Muscle of leg (tissue), 11 donors: Measurements from ENCODE around the gene CTSF. TPM values are rescaled to one million over a fixed set of nuclear protein-coding genes. Genes with fewer than 3 reads are reported as not detected.
"Not testable (repeated sequence)": the region's sequence is repeated elsewhere in the genome, so short reads cannot be mapped to it uniquely, and the experiment has no call there.

Experiments used
- DNase-seq: peaks from one replicate; pipeline ENCODE4 v3.0.0; 2013
- H3K27ac ChIP-seq: one replicate; pipeline ENCODE4 v1.5.1; 2013; ENCODE audit warnings: mild to moderate bottlenecking, low read length, control low read depth
- H3K27me3 ChIP-seq: one replicate; pipeline ENCODE4 v1.6.1; 2013; ENCODE audit warnings: low read length; ENCODE audit not compliant: control insufficient read depth, insufficient read depth
- H3K36me3 ChIP-seq: one replicate; pipeline ENCODE4 v1.6.1; 2013; ENCODE audit warnings: low read length; ENCODE audit not compliant: control insufficient read depth, insufficient read depth
- H3K4me1 ChIP-seq: one replicate; pipeline ENCODE4 v1.6.1; 2013; ENCODE audit warnings: low read length; ENCODE audit not compliant: control insufficient read depth, insufficient read depth
- H3K4me3 ChIP-seq: one replicate; pipeline ENCODE4 v1.5.1; 2013; ENCODE audit warnings: low read length, control low read depth
- H3K9me3 ChIP-seq: replicated peaks from 2 replicates; pipeline ENCODE4 v1.6.1; 2013; ENCODE audit warnings: low read depth, low read length; ENCODE audit not compliant: control insufficient read depth
- WGBS: methylation state at CpG from one replicate; pipeline ENCODE4 v1.1.5; 2013; ENCODE audit warnings: missing lambda C conversion rate; ENCODE audit not compliant: insufficient coverage; 5-methylcytosine and 5-hydroxymethylcytosine counted together
- polyA plus RNA-seq, 8 donors: library from polyadenylated mRNA; unstranded; fragments of 120-200 nt; gene quantifications; one replicate each; pipeline versions ENCODE4 v1.2.1 to v1.2.3, GENCODE V29; 2013; ENCODE audit warnings: inconsistent platforms in 1 of 8, low replicate concordance in 1 of 8; ENCODE audit not compliant: insufficient read length in 8 of 8, insufficient read depth in 1 of 8
- total RNA-seq: library from RNA; stranded (reverse); fragments of 120-200 nt; gene quantifications from one replicate; pipeline ENCODE4 v1.2.4, GENCODE V29; 2013

The CTSF gene
- total and polyA plus RNA-seq, 9 donors, result 22.4 to 36.7 (median 26.4) TPM

DNA sequence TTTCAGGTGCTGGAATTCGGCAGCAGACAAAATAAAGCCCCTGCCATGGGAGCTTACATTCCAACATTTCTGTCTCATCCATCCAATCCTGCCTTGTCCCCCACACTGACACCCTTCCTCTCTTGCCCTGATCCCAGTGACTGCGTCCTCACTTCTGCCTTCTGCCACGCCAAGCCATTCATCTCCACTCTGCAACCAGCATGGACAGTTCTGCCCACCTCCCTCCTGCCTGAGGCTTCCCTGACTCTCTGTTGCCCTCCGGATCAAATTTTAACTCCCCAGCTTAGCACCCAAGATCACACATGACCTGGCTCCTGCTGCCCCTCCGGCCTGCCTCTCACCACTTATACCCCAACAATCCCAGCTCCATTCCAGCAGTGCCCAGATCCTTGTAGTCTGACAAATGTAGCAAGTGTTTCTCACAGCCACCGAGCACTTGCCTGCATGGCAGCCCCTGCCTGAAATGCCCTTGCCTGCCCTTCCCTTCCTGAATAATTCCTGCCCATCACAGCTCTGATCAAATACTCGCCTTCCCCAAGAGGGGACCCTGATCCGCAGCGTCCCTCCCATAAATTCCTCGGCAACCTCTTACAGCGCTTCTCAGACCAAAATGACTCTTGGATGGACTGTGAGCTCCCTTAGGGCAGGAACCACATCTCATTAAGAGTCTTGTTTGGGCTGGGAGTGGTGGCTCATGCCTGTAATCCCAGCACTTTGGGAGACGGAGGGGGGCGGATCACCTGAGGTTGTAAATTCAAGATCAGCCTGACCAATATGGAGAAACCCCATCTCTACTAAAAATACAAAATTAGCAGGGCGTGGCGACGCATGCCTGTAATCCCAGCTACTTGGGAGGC, 19.4 kb downstream of the CTSF start:
- peaks cover 2% of the 10 kb centered on the region for H3K27me3 ChIP-seq
- H3K36me3 ChIP-seq, result no peaks in the 10 kb centered on the region
- 16% methylated on average over 11 of the region's 16 CpGs for whole genome bisulfite sequencing
- peak overlapping the region; percentile 24 for H3K4me3 ChIP-seq
- peak overlapping the region; percentile 87 for H3K27ac ChIP-seq
- H3K9me3 ChIP-seq, result no peaks in the 10 kb centered on the region
- peaks cover 44% of the 10 kb centered on the region for H3K4me1 ChIP-seq
- no peak for DNase-seq

DNA sequence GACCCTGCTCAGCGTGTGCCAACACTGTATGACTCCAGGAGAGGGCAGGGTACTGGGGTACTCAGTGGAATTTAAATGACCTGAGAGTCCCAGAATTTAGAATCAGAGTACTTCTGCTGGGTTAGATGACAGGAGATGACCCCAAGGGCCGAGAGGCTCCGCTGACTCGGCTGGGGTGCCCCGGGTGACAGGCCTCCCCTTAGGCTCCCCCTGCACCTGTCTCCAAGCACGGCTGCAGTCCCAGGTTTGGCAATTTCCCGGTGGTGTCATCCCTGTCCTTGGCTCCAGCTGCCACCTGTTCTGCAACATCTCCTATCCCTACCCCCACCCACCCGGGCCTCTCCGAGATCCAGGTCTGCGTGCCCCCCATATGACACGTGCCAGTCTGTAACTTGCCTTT, 20.4 kb downstream of the CTSF start:
- no peaks in the 10 kb centered on the region for H3K9me3 ChIP-seq
- H3K4me3 ChIP-seq, result peak overlapping the region; percentile 19
- peak; percentile 63 for DNase-seq
- peaks cover 2% of the 10 kb centered on the region for H3K27me3 ChIP-seq
- H3K4me1 ChIP-seq, result peaks cover 53% of the 10 kb centered on the region
- peak overlapping the region; percentile 87 for H3K27ac ChIP-seq
- 29% methylated on average over 10 of the region's 11 CpGs for WGBS
- H3K36me3 ChIP-seq, result peaks cover 2% of the 10 kb centered on the region

DNA sequence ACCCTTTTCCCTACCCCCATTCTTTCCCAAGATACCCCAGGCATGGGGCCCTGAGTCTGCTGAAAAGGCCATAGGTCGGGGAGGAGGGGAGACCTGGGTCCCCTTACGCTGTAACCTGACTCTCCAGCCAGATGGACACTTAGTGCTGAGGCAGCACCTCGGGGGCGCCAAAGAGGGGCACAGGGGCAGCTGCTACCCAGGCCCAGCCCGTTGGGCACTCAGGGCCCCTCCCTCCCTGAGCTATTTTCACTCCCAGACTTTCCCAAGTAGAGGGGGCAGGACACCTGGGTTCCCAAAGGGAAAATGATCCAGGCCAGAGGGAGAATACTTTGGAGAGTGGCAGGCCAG, 20.8 kb downstream of the CTSF start:
- H3K36me3 ChIP-seq, result peaks cover 2% of the 10 kb centered on the region
- peak overlapping the region; percentile 87 for H3K27ac ChIP-seq
- peak overlapping the region; percentile 72 for H3K4me3 ChIP-seq
- peaks cover 53% of the 10 kb centered on the region for H3K4me1 ChIP-seq
- 0% methylated on average over 1 of the region's 5 CpGs for WGBS
- peak; percentile 74 for DNase-seq
- no peaks in the 10 kb centered on the region for H3K9me3 ChIP-seq
- H3K27me3 ChIP-seq, result peaks cover 2% of the 10 kb centered on the region

DNA sequence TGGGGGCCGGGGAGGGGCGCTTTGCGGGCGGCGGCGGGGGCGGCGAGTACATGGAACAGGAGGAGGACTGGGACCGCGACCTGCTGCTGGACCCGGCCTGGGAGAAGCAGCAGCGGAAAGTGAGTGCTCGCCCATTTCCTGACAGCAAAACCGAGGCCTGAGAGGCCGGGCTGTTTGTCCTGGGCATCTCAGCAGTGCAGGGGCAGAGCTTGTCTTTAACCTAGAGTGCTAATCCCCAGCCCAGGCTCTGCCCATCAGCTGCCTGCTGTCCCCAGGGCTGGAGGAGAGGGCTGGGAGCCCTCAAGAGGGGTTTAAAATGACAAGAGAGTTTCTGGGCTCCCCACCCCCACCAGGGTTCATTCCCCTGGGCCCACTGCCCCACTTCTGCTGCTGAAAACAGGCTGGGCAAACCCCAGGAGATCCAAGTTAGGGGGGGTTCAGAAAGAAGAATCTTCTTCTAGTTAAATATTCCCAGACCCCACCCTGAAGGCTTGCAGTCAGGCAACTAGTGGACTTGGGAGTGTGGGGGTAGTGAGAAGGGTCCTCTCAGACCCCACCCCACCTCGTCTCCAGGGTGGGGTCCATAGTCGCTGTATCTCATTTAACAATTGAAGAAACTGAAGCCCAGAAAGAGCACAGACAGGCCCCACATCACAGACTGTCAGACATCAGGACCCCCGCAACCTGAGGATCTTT, 21.3 kb downstream of the CTSF start:
- Histone ChIP-seq H3K27me3 (peaks cover 2% of the 10 kb centered on the region), H3K4me1 (peaks cover 53% of the 10 kb centered on the region), H3K36me3 (peaks cover 6% of the 10 kb centered on the region), H3K9me3 (no peaks in the 10 kb centered on the region), H3K27ac (peak overlapping the region; percentile 87), H3K4me3 (peak overlapping the region; percentile 72)
- WGBS, result 10% methylated on average over 15 of the region's 18 CpGs
- no peak for DNase-seq

DNA sequence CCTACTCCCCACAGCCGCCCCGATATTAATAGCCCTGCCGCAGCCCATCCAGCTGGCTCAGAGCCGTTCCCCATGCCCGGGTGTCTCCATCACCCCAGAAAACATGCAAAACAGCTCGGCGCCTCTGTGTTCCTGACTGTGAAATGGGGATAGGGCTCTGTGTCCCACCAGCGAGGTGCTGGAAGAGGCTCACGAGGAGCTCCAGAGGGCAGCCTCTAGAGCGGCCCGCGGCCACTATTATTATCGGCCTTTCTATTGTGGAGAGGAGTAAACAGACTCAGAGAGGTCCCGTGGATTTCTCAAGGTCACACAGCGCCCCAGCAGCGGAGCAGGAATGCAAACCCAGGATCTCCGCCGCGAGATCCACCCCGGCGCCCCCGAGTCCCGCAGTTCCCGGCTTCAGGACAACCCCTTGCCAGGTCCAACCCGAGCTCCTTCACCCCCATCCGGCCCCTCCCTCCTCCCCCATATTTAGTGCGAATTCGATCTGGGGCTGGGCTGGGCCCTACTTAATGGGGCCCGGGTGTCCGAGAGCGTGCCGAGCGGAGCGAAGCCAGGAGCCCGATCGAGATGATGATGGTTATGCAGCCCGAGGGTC, 21.9 kb downstream of the CTSF start, which contains the start of gene ACTN3:
ACTN3 (plus strand) TSS at position 536 of the 598 bp plus-strand sequence; CDS start at position 571, 35 bp downstream.
- Histone ChIP-seq H3K9me3 (no peaks in the 10 kb centered on the region), H3K27ac (peak within 1 kb of the TSS; percentile 87), H3K4me3 (peak within 1 kb of the TSS; percentile 72), H3K36me3 (peaks cover 13% of the 10 kb centered on the region), H3K27me3 (peaks cover 2% of the 10 kb centered on the region), H3K4me1 (peaks cover 53% of the 10 kb centered on the region)
- under 1% methylated on average over 29 of the region's 37 CpGs for WGBS
- peak; percentile 73 for DNase-seq

DNA sequence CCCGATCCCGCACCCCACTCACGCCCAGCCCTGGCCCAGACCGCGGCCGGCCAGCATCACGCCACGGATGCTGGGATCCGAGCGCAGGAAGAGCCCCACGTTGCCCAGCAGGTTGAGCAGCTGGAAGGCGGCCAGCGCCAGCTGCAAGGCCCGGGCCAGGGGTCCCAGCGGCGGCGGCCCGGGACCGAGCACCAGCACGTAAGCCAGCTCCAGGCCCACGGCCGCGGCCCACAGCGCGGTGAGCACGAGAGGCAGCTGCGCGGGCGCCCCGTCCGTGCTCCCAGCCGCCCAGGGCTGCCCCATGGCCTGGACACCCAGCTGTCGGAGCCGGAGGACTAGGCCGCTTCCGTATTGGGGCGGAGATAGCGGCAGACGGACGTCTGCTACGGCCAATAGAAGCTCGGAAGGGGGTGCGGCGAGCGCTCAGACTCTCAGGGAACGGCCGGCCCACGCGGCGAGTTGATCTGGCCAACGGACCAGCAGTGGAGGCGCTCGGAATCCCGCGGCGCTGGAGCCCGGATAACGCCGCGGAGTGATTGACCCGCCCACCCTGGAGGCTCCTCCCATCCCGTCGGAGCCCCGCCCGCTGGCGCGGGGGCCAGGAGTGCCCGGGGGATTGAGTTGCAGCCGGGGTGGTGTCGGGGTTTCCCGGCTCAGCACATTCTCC, 22.6 kb downstream of the CTSF start, which contains the start of gene ZDHHC24:
ZDHHC24 (minus strand) TSS at position 348 of the 667 bp plus-strand sequence; CDS start at position 303, 45 bp downstream.
- H3K9me3 ChIP-seq, result no peaks in the 10 kb centered on the region
- H3K36me3 ChIP-seq, result peaks cover 15% of the 10 kb centered on the region
- H3K27ac ChIP-seq, result peak within 1 kb of the TSS; percentile 87
- peaks cover 53% of the 10 kb centered on the region for H3K4me1 ChIP-seq
- H3K4me3 ChIP-seq, result peak within 1 kb of the TSS; percentile 72
- DNase-seq, result peak; percentile 99
- WGBS, result under 1% methylated on average over 56 of the region's 71 CpGs
- peaks cover 2% of the 10 kb centered on the region for H3K27me3 ChIP-seq

DNA sequence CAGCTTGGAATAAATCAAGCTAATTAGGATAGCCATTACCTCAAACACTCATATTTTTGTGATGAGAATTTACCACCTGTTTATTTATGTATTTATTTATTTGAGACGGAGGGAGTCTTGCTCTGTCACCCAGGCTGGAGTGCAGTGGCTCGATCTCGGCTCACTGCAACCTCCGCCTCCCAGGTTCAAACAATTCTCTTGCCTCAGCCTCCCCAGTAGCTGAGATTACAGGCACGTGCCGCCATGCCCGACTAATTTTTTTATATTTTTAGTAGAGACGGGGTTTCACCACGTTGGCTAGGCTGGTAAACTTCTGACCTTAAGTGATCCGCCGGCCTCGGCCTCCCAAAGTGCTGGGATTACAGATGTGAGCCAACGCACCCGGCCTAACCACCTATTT, 23.5 kb downstream of the CTSF start:
- Histone ChIP-seq H3K36me3 (peaks cover 17% of the 10 kb centered on the region), H3K4me1 (peaks cover 50% of the 10 kb centered on the region)
- not testable (repeated sequence) for H3K4me3 ChIP-seq, DNase-seq, H3K9me3 ChIP-seq, H3K27ac ChIP-seq, H3K27me3 ChIP-seq
- 59% methylated on average over 8 of the region's 14 CpGs for WGBS

DNA sequence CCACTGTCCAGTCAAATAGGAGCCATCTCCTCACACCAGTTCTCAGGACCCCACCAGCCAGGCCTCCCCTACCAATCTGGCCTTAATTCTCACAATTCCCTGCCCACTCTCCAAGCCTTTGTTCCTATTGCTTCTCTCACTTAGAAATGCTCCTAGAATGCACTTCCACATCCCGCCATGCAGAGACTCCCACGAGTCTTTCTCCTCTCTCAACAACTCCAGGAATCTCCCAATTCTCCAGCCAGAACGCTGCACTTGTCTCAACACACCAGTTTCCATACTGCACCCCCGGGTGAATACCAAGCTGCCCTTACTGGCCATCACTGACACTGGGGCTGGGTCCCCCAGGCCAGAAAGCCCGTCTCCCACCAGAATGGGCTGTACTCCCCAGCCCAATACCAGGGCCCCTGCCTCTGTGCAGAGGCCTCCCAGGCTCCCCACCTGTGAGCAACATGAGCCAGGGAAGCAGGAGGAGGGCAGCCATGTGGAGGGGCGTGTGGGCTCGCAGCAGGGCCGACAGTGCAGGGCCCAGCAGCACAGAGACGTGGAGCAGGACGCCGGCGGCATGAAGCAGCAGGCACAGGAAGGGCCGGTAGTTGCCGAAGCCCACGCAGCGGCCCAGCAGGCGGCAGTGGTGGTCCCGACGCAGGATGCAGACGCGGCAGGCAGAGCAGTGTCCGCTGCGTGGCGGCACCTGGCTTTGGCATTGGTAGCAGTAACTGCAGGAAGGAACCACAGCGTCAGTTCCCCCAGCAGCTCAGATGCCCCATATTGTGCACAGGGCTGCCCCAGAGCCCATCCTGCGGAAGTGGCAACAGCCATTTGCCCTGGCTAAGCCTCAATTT, 24.9 kb downstream of the CTSF start:
- H3K36me3 ChIP-seq, result peaks cover 26% of the 10 kb centered on the region
- H3K4me1 ChIP-seq, result peaks cover 42% of the 10 kb centered on the region
- 17% methylated on average over 26 of the region's 26 CpGs for WGBS
- H3K27ac ChIP-seq, result peak overlapping the region; percentile 75
- DNase-seq, result peak; percentile 74
- H3K27me3 ChIP-seq, result peaks cover 2% of the 10 kb centered on the region
- H3K4me3 ChIP-seq, result no peak overlapping the region
- no peaks in the 10 kb centered on the region for H3K9me3 ChIP-seq

DNA sequence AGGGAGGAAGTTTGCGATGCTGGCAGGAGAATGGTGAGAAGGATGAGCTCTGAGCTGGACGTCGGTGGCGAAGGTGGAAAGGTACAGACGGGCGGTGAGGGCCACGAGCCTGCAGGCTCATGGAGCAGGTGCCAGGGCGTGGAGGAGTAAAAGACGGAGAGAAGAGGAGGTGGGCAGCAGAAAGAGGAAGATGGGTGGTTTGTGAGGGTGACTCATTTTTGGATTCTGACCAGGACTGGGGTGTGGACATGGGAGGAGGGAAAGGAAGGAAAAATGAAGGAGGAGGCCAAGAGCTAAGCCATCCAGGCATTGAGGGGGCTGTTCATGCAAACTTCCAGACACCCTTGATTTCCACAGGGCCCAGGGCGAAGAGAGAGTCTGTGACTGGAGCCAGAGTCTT, 26.0 kb downstream of the CTSF start:
- WGBS, result 82% methylated on average over 10 of the region's 10 CpGs
- Histone ChIP-seq H3K36me3 (peaks cover 26% of the 10 kb centered on the region), H3K9me3 (no peaks in the 10 kb centered on the region), H3K27me3 (peaks cover 2% of the 10 kb centered on the region), H3K4me3 (no peak overlapping the region), H3K27ac (no peak overlapping the region), H3K4me1 (peaks cover 33% of the 10 kb centered on the region)
- no peak for DNase-seq
